HCT116 (cell line): ENCODE measurements around the gene NPVF. TPM values are rescaled to one million over a fixed set of nuclear protein-coding genes. Genes with fewer than 3 reads are reported as not detected.
A peak's percentile ranks its signal among the peaks of the same experiment; 100 is the strongest.

Experiments
- ATAC-seq: fragments of 200-7000 bp; cut with Tn5 transposase; 2 replicates; pipeline ENCODE4 v1.9.1; 2020; ENCODE audit warnings: mild to moderate bottlenecking, moderate library complexity
- BruUV-seq: library from RNA; stranded (reverse); fragments of 400-500 nt; replicated peaks from 2 replicates; lab custom pipeline; 2021; lab: Mats Ljungman, UMichigan
- CTCF ChIA-PET: fragments of 300-600 bp; sonication (Branson Sonifier 250); formaldehyde crosslinking; loops from one replicate; lab custom pipeline; 2021; ENCODE audit warnings: antibody characterized with exemption; lab: Charles Lee
- POLR2A ChIA-PET: fragments of 300-600, 350-600 bp; sonication (Branson Sonifier 250); formaldehyde crosslinking; loops from one replicate; lab custom pipeline; 2021; ENCODE audit warnings: antibody characterized with exemption; lab: Charles Lee
- RAD21 ChIA-PET, 2 experiments: fragments of 300-600 bp; sonication (Branson Sonifier 250); formaldehyde crosslinking; loops; one replicate each; lab custom pipeline; 2023; ENCODE audit warnings: low total read pairs in 2 of 2; ENCODE audit not compliant: uncharacterized antibody in 2 of 2, unreplicated experiment in 2 of 2, low non-redundant PET in 1 of 2; lab: Charles Lee
- DNase-seq: peaks from one replicate; pipeline ENCODE4 v3.0.0-alpha.2; 2010; ENCODE audit warnings: low read depth, low spot score
- H2AFZ ChIP-seq: fragments of 200-600 bp; shearing (Covaris generic), sonication (generic); 2 replicates; pipeline ENCODE4 v1.6.1; 2017; ENCODE audit warnings: low read depth, mixed run types, mixed read lengths, antibody characterized with exemption, low read length; ENCODE audit not compliant: poor library complexity, severe bottlenecking
- H3K27ac ChIP-seq: 2 replicates; pipeline ENCODE4 v1.5.1; 2012; ENCODE audit warnings: low read depth, low read length
- H3K27me3 ChIP-seq: fragments of 200-600 bp; sonication (generic); 2 replicates; pipeline ENCODE4 v1.6.1; 2016; ENCODE audit warnings: mixed run types, low read length, mixed read lengths; ENCODE audit not compliant: insufficient read depth
- H3K36me3 ChIP-seq, 2 experiments: fragments of 200-500 bp in 1 of 2; fragments of 200-600 bp in 1 of 2; sonication (Bioruptor generic) in 1 of 2; sonication (generic) in 1 of 2; 2 replicates each; pipeline versions ENCODE4 v1.5.1 to v1.6.1; 2014 to 2016; ENCODE audit warnings: low read length in 2 of 2, inconsistent platforms in 1 of 2, mixed read lengths in 1 of 2, mixed run types in 1 of 2; ENCODE audit not compliant: insufficient read depth in 2 of 2, control insufficient read depth in 1 of 2
- H3K4me1 ChIP-seq, 2 experiments: fragments of 200-600 bp in 1 of 2; sonication (generic) in 1 of 2; 2 replicates each; pipeline versions ENCODE4 v1.5.1 to v1.6.1; 2012 to 2017; ENCODE audit warnings: low read length in 2 of 2, inconsistent platforms in 1 of 2, mild to moderate bottlenecking in 1 of 2, mixed read lengths in 1 of 2, mixed run types in 1 of 2, moderate library complexity in 1 of 2; ENCODE audit not compliant: insufficient read depth in 2 of 2, control insufficient read depth in 1 of 2
- H3K4me2 ChIP-seq: fragments of 200-600 bp; sonication (generic); 2 replicates; pipeline ENCODE4 v1.6.1; 2017; ENCODE audit warnings: mixed run types, low read length, mixed read lengths
- H3K4me3 ChIP-seq, 2 experiments: fragments of 200-600 bp in 1 of 2; sonication (generic) in 1 of 2; replicated peaks in 1 of 2; 2 replicates each; pipeline ENCODE4 v1.5.1; 2011 to 2016; ENCODE audit warnings: low read length in 2 of 2, control low read depth in 1 of 2, low read depth in 1 of 2, mild to moderate bottlenecking in 1 of 2, mixed read lengths in 1 of 2, mixed run types in 1 of 2
- H3K79me2 ChIP-seq: fragments of 200-600 bp; sonication (generic); 2 replicates; pipeline ENCODE4 v1.6.1; 2017; ENCODE audit warnings: mild to moderate bottlenecking, mixed run types, low read length, moderate library complexity, mixed read lengths; ENCODE audit not compliant: insufficient read depth
- H3K9ac ChIP-seq: fragments of 200-600 bp; sonication (generic); 2 replicates; pipeline ENCODE4 v1.6.1; 2016; ENCODE audit warnings: low read length, mixed read lengths
- H3K9me2 ChIP-seq: fragments of 200-600 bp; sonication (generic), shearing (Covaris generic); 2 replicates; pipeline ENCODE4 v1.6.1; 2017; ENCODE audit warnings: mixed run types, mild to moderate bottlenecking, moderate library complexity; ENCODE audit not compliant: insufficient read depth
- H3K9me3 ChIP-seq, 2 experiments: fragments of 200-500 bp in 1 of 2; fragments of 200-600 bp in 1 of 2; sonication (Bioruptor generic) in 1 of 2; sonication (generic) in 1 of 2; 2 replicates each; pipeline ENCODE4 v1.6.1; 2014 to 2017; ENCODE audit warnings: low read length in 2 of 2, mixed read lengths in 2 of 2, inconsistent platforms in 1 of 2, low read depth in 1 of 2, mild to moderate bottlenecking in 1 of 2, mixed run types in 1 of 2, moderate library complexity in 1 of 2; ENCODE audit not compliant: control insufficient read depth in 1 of 2, insufficient read depth in 1 of 2
- H4K20me1 ChIP-seq: fragments of 200-600 bp; sonication (generic), shearing (Covaris generic); 2 replicates; pipeline ENCODE4 v1.6.1; 2017; ENCODE audit warnings: mixed run types, mild to moderate bottlenecking, moderate library complexity; ENCODE audit not compliant: insufficient read depth
- CEBPB ChIP-seq: IDR thresholded peaks from 2 replicates; pipeline ENCODE4 v1.6.1; 2012; ENCODE audit warnings: low read depth
- CTCF ChIP-seq, 3 experiments: fragments of 200-600 bp in 1 of 3; sonication (generic) in 1 of 3; IDR thresholded peaks in 2 of 3; conservative IDR thresholded peaks in 1 of 3; 2 replicates each; pipeline ENCODE4 v1.5.1; 2012 to 2017; ENCODE audit warnings: low read depth in 2 of 3, low read length in 2 of 3, antibody characterized with exemption in 1 of 3, borderline replicate concordance in 1 of 3, control low read depth in 1 of 3, mild to moderate bottlenecking in 1 of 3, mixed read lengths in 1 of 3, mixed run types in 1 of 3, moderate library complexity in 1 of 3; ENCODE audit not compliant: insufficient read depth in 1 of 3
- EGR1 ChIP-seq: IDR thresholded peaks from 2 replicates; pipeline ENCODE4 v1.6.1; 2012; ENCODE audit warnings: low read depth
- EZH2phosphoT487 ChIP-seq: fragments of 200-600 bp; IDR thresholded peaks from 2 replicates; pipeline ENCODE4 v1.6.1; 2018; ENCODE audit warnings: antibody characterized with exemption, borderline replicate concordance
- FOSL1 ChIP-seq: IDR thresholded peaks from 2 replicates; pipeline ENCODE4 v1.6.1; 2012; ENCODE audit warnings: low read depth
- JUND ChIP-seq: IDR thresholded peaks from 2 replicates; pipeline ENCODE4 v1.6.1; 2012
- MAX ChIP-seq: IDR thresholded peaks from 2 replicates; pipeline ENCODE4 v1.6.1; 2012
- POLR2AphosphoS5 ChIP-seq: IDR thresholded peaks from 2 replicates; pipeline ENCODE4 v1.6.1; 2011; ENCODE audit warnings: mild to moderate bottlenecking, low read depth, low read length, moderate library complexity
- RAD21 ChIP-seq: IDR thresholded peaks from 2 replicates; pipeline ENCODE4 v1.6.1; 2012; ENCODE audit warnings: low read depth, mild to moderate bottlenecking
- REST ChIP-seq: IDR thresholded peaks from 2 replicates; pipeline ENCODE4 v1.6.1; 2012; ENCODE audit warnings: low read depth
- SIN3A ChIP-seq: IDR thresholded peaks from 2 replicates; pipeline ENCODE4 v1.6.1; 2012; ENCODE audit warnings: low read depth
- SRF ChIP-seq: IDR thresholded peaks from 2 replicates; pipeline ENCODE4 v1.6.1; 2012; ENCODE audit warnings: low read depth
- YY1 ChIP-seq: IDR thresholded peaks from 2 replicates; pipeline ENCODE4 v1.6.1; 2011; ENCODE audit warnings: low read length, low read depth, moderate library complexity, mild to moderate bottlenecking; ENCODE audit not compliant: insufficient replicate concordance; ENCODE audit errors: extremely low read depth
- ZBTB33 ChIP-seq: IDR thresholded peaks from 2 replicates; pipeline ENCODE4 v1.6.1; 2011; ENCODE audit warnings: mild to moderate bottlenecking, low read length, moderate library complexity; ENCODE audit not compliant: insufficient replicate concordance; ENCODE audit errors: extremely low read depth
- intact Hi-C: fragments of 100-400 bp; cut with micrococcal nuclease; formaldehyde crosslinking; loops from 2 replicates; pipeline ENCODE4 v1.10.0; 2022
- total RNA-seq: library from RNA; stranded (reverse); gene quantifications from one replicate; pipeline ENCODE4 v1.2.1, GENCODE V29; 2021; ENCODE audit not compliant: unreplicated experiment

NPVF gene
- total RNA-seq, 1 experiment from 2014 or later = not detected

- DNase-seq = no peak
- H4K20me1 ChIP-seq = no peaks in the 10 kb centered on the region
These were observed 34.3 kb upstream of the NPVF start for GRCh38 chr7:25262586-25262985.

More at GRCh38 chr7:25262586-25262985, 34.3 kb upstream of the NPVF start:
- Histone ChIP-seq H2AFZ (no peak overlapping the region), H3K27me3 (peaks cover 46% of the 10 kb centered on the region), H3K4me3 (no peak overlapping the region), H3K9me3 (no peaks in the 10 kb centered on the region), H3K27ac (no peak overlapping the region), H3K36me3 (no peaks in the 10 kb centered on the region), H3K4me2 (no peak overlapping the region), H3K9me2 (no peaks in the 10 kb centered on the region), H3K4me1 (peaks cover 0 to 8% of the 10 kb centered on the region in 2 experiments; a peak in 2 of 4 replicates), H3K79me2 (no peaks in the 10 kb centered on the region), H3K9ac (no peak overlapping the region)
- BruUV-seq = no TSS peak
- RAD21 ChIA-PET = no interaction called here
- POLR2A ChIA-PET = no interaction called here
- TF ChIP-seq SRF (no peak), SIN3A (no peak), YY1 (no peak), JUND (no peak), ZBTB33 (no peak), CEBPB (no peak), RAD21 (no peak), EZH2phosphoT487 (no peak), POLR2AphosphoS5 (no peak), FOSL1 (no peak), MAX (no peak), REST (no peak), CTCF (IDR thresholded peaks at IDR 0.05 in 2 of 3, conservative IDR thresholded peaks at IDR 0.05 in 1 of 3; ENCODE audit: borderline replicate concordance in 1 of 3, insufficient read depth in 1 of 3, low read depth in 2 of 3, low read length in 2 of 3) (no peak), EGR1 (no peak)
- intact Hi-C loops = no loop called here
- CTCF ChIA-PET = no interaction called here
- ATAC-seq = peak; percentile 44; the same call in 1 of the 2 replicates
